HG02938 (cell line): ENCODE results near the gene KRT79.

Experiments
- ATAC-seq: cut with Tn5 transposase; IDR thresholded peaks from one replicate; pipeline ENCODE4 v1.9.1; 2021; ENCODE audit warnings: mild to moderate bottlenecking, moderate library complexity; ENCODE audit not compliant: unreplicated experiment

Gene KRT79

GRCh38 chr12:52792185-52793029 lies 41.7 kb downstream of the KRT79 start:
- no peak for ATAC-seq

GRCh38 chr12:52791271-52792184 lies 42.6 kb downstream of the KRT79 start:
- ATAC-seq: no peak

GRCh38 chr12:52790427-52791270 lies 43.5 kb downstream of the KRT79 start:
- ATAC-seq: no peak

- no peak for ATAC-seq
Measured at GRCh38 chr12:52789637-52790426, 44.3 kb downstream of the KRT79 start.

GRCh38 chr12:52788876-52789636 lies 45.1 kb downstream of the KRT79 start:
- ATAC-seq: no peak

GRCh38 chr12:52788192-52788875 lies 45.8 kb downstream of the KRT79 start:
- no peak for ATAC-seq

GRCh38 chr12:52787324-52788191 lies 46.6 kb downstream of the KRT79 start:
- ATAC-seq: no peak

- no peak for ATAC-seq
Measured at GRCh38 chr12:52784909-52785308, 49.2 kb downstream of the KRT79 start.

- ATAC-seq: no peak
Measured at GRCh38 chr12:52783563-52784316, 50.4 kb downstream of the KRT79 start.

- ATAC-seq: no peak
Measured at GRCh38 chr12:52782502-52782901, 51.6 kb downstream of the KRT79 start.

- ATAC-seq: no peak
Measured at GRCh38 chr12:52781399-52782082, 52.6 kb downstream of the KRT79 start.

- ATAC-seq: no peak
Measured at GRCh38 chr12:52779914-52780313, 54.2 kb downstream of the KRT79 start.

GRCh38 chr12:52778833-52779232 lies 55.3 kb downstream of the KRT79 start:
- no peak for ATAC-seq

GRCh38 chr12:52777566-52777965 lies 56.5 kb downstream of the KRT79 start:
- ATAC-seq: no peak

- ATAC-seq: no peak
Measured at GRCh38 chr12:52776913-52777395, 57.2 kb downstream of the KRT79 start, which contains the start of gene KRT76. KRT76 (minus strand) TSS chr12:52777345; CDS start chr12:52777291, 54 bp downstream.

- no peak for ATAC-seq
Measured at GRCh38 chr12:52776435-52776834, 57.7 kb downstream of the KRT79 start.
